OCI-M1 (cell line): Measurements from ENCODE around the gene MFAP2.

Experiments
- DNase-seq: peaks from one replicate; lab custom pipeline; 2025; lab: John Stamatoyannopoulos, UW

The MFAP2 gene

GRCh38 chr1:17007121-17007520 is 26.7 kb upstream of the MFAP2 start:
- DNase-seq = no peak

- DNase-seq = no peak
These were observed 24.9 kb upstream of the MFAP2 start for GRCh38 chr1:17005365-17005740.

GRCh38 chr1:17004466-17005364 is 24.3 kb upstream of the MFAP2 start:
- no peak for DNase-seq

GRCh38 chr1:17002524-17002902 is 22.1 kb upstream of the MFAP2 start:
- DNase-seq = no peak

GRCh38 chr1:17001760-17002523 is 21.5 kb upstream of the MFAP2 start:
- DNase-seq = no peak

GRCh38 chr1:16999863-17000262 is 19.4 kb upstream of the MFAP2 start:
- no peak for DNase-seq

GRCh38 chr1:16998589-16998988 is 18.2 kb upstream of the MFAP2 start:
- no peak for DNase-seq

- no peak for DNase-seq
These were observed 16.4 kb upstream of the MFAP2 start for GRCh38 chr1:16996845-16997244.

GRCh38 chr1:16993521-16994038 is 13.2 kb upstream of the MFAP2 start:
- DNase-seq = no peak

- DNase-seq = no peak
These were observed 12.3 kb upstream of the MFAP2 start for GRCh38 chr1:16992675-16993074.

- no peak for DNase-seq
These were observed 11.7 kb upstream of the MFAP2 start for GRCh38 chr1:16992102-16992501.

- DNase-seq = no peak
These were observed 11.2 kb upstream of the MFAP2 start for GRCh38 chr1:16991571-16991970.

- DNase-seq = no peak
These were observed 9.4 kb upstream of the MFAP2 start for GRCh38 chr1:16989676-16990391.

GRCh38 chr1:16988210-16988609 is 7.8 kb upstream of the MFAP2 start:
- no peak for DNase-seq

- DNase-seq = no peak
These were observed 6.5 kb upstream of the MFAP2 start for GRCh38 chr1:16986962-16987361.

- DNase-seq = no peak
These were observed 6.1 kb upstream of the MFAP2 start for GRCh38 chr1:16986560-16986959.

- DNase-seq = no peak
These were observed 5.7 kb upstream of the MFAP2 start for GRCh38 chr1:16986113-16986512.

GRCh38 chr1:16984717-16985116 is 4.3 kb upstream of the MFAP2 start:
- no peak for DNase-seq

- DNase-seq = no peak
These were observed 3.2 kb upstream of the MFAP2 start for GRCh38 chr1:16983649-16984048.

- no peak for DNase-seq
These were observed 2.5 kb upstream of the MFAP2 start for GRCh38 chr1:16982902-16983301.

GRCh38 chr1:16981269-16981849 is 939 bp upstream of the MFAP2 start:
- no peak for DNase-seq
